ENCODE measurements around the gene FGD4.

Gene FGD4

DNA sequence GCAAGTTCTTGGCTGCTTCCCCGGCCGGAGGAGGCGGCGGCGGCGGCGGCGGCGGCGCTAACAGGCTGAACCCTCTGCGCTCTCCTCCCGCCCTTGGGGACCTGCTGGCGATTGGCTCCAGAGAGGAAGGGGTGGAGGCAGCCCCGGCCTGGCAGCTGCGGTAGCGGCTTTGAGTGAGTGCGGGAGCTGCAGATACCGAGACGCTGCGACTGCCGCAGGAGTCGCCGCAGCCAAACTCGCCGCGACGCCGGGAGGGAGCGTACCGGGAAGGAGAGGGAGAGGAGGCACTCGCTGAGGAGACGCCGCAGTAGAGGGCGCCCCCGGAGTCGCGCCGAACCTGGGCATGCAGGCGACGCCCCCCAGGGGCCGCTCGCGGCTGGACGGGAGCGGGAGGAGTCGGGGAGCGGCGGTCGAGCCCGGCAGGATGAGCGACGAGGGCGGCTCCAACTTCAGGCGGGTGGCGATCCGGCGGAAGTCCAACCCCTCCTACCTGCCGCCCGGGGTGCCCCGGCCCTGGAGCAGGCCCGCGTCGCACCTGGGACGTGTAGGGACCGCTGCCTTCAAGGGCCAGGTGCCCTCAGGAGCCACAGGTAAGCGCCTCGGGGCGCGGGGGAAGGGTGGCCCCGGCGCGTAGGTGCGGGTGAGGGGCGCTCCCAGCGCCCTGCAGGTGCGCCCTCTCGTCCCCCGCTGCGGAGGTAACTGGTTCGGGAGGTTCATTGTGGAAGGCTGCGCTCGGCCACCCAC is at the start of gene FGD4:
Gene FGD4, plus strand, starts transcription at position 189 of the 744 bp plus-strand sequence.
- peak; percentile 95 for DNase-seq (ENCODE audit: low spot score)

DNA sequence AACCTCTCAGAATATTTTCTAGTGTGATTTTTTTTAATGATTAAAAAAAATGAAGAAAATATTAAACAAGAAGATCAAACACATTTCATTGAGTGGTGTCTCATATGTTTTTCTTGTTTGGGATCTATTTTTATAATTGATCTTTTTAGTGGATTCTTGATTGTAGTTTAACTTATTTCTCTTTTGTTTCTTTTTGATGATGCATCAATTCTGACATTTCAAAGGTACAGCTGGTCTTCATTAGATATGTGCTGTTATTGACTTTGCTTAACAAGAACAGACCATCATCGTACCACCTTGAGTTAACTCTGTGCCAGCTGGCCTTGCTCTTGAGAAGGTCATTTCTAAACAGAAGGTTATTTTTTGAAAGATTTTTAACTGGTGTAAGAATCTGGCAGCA is 45.8 kb upstream of the FGD4 start:
- DNase-seq (ENCODE audit: low spot score) = no peak

DNA sequence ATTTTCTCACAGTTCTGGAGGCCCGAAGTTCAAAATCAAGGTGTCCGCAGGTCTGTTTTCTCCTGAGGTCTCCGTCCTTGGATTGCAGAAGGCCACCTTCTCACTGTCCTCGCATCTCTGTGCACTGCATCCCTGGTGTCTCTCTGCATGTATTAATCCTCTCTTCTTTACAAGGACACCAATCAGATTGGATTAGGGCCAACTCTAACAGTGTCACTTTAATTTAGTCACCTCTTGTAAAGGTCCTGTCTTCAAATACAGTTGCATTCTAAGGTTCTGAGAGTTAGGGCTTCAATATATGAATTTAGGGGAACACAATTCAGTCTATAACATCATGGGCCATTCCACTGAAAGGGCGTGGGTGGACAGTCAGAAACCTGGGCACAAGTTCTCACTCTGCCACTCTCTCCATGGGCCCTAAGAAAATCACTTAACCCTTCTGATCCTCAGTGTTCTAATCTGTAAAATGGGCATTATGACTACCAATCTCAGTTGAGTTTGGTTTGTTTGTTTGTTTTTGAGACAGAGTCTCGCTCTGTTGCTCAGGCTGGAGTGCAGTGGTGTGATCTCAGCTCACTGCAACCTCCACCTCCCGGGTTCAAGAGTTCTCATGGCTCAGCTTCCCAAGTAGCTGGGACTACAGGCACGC is 41.6 kb upstream of the FGD4 start:
- no peak for DNase-seq (ENCODE audit: low spot score)

DNA sequence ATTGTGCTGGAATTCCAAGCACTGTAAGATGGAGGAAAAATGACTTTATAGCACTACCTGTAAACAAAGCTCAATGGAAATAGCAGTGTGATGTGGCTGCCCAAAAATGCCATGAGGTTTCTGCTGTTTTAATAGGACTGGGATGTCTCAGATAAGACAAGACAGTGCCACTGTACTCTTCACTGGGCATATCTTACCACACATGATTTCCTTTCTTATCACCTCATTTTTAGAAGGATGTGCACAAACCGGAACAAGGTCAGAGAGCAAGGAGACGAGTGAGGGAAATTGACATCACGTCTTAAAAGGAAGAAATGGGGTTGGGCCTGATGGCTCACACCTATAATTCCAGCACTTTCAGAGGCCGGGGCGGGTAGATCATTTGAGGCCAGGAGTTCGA is 38.4 kb upstream of the FGD4 start:
- DNase-seq (ENCODE audit: low spot score) = no peak

DNA sequence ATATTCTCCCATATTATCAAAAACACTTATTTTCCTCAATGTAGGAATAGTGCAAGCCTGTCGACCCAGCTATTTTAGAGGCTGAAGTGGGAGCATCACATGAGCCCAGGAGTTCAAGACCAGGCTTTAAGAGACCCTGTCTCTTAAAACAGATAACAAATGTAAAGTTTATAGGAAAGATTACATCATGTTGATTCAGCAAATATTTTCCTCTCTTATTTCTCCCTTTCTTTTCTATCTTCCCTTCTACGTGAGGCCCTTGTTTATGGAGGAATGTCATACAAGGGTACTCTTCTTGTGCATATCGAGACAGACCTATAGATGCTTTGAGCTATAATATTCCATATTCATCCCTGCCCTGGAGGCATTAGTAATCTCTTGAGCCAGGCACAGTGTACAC is 36.5 kb upstream of the FGD4 start:
- DNase-seq (ENCODE audit: low spot score) = no peak

DNA sequence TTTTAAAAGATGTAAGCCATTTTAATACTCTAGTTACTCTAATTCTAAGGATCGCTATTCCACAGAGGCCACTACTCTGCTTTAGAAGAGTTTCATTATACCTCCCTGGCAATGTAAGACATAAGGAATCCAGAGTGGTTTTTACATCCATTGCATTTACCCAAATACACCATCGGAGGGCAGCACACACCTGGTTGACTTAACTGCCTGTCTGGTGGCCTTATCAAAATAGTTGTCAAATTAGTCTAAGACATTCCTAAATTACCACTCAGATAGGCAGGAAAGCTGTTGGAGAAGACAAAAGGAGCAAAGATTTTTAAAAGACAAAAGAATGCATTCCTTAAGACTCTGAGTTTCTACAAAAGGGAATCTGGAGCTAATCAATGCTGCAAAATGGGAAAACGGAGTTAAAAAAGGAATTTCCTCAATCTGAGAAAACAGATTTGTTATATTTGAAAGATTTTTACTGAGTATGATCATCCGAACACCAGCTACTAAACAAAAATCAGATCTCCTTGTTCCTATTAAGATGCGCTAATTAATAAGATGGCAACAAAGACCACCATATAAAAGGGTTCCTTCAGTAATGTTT is 33.8 kb upstream of the FGD4 start:
- DNase-seq (ENCODE audit: low spot score) = peak; percentile 81

DNA sequence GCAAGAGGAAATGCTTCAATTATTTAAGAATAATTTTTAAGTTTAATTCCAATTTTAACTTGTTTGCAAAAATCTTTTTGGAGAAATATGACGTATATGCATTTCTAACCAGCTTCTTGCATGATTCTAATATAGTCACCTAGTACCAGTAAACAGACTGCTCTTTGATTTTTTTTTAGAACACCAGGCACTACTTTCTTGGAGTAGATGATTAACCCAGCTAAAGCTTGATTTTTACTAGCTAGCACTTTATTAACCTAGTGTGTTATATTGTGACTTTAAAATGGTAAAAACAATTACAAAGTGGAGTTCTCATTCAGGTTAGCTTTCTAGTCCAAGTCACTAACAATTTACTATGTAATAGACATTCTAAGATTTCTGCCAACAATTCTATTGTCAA is 32.6 kb upstream of the FGD4 start:
- no peak for DNase-seq (ENCODE audit: low spot score)

DNA sequence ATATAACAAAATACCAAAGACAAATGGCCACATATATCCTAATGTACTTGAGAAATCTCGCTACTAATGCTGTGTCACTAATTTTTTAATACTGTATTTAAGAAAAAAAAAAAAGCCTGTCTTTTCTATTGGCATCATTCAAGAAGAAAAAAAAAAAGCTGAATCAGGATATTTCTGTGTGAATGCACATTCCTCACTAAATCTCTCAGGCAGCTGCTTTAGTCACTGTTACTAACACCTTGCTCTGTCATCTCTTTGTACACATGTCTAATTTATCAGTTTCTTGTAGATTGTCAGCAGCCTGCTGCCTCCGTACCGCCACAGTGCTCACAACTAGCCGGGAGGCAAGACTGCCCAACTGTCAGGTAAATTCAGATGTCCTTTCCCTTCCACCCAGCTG is 32.0 kb upstream of the FGD4 start:
- DNase-seq (ENCODE audit: low spot score) = no peak

DNA sequence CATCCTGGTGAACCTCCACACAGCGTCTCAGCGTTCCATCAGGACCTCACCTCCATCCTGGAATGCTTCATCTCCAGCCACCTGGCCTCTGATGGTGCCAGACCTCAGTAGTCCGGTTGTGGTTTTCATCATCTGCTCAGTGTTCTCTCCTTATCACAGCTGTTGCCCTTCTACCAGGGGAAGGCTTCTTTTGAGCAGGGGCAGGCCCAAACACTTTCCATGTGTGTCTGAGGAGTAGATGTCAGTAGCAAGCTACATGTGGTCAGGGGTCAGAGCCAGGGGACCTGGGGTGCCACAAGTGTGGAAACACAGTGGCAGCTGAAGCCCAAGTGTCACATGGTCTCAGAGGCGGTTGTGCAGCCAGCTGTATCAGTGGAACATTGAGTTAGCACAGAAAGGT is 30.2 kb upstream of the FGD4 start:
- no peak for DNase-seq (ENCODE audit: low spot score)

DNA sequence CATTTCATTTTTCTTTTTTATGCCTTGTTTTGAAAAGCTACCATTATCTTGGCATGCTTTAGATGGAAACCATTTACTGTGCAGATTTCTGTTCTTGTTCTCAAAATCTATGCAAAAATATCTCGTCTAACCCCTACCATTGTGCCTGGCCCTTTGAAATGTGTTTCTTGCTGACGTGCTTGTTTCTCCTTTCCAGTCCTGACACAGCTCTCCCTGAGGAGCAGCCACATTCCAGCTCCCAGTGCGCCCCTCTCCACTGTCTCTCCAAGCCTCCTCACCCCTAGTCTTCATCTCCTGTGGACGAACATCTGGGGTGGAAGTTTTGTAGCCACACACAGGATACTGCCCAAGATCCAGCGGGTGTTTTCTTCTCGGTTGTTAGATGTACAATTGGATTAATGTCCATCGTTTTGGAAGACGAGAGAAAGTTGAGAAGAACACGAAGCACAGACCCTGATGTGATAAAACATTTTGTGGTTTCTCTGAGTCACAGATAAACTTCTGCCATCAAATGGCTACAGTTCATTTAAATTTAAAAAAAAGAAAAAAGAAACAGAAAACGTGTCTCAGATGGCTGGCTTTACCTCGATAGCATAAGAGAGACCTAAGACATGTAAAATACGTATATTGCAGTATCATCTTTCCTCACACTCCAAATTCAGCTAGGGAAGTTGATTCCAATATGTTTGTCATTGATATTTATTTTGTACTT is 21.9 kb upstream of the FGD4 start:
- DNase-seq (ENCODE audit: low spot score) = no peak

DNA sequence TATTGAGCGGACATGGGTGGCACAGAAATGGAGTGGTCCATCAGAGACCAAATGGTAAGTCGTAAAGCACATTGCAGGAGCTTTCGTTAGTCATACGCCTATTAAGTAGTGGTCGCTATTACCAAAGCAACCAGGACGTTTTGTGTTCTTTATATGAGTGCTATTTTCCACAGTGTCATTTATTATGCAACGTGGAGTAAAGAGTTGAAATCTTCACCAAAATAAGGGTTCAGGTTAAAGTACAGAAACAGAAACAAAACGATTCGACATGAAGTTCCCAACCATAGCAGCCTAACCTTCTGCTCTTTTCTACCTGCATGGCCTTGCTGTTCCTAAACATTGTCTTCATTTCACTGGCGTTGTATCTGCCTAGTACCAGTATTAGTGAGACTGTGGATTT is 20.1 kb upstream of the FGD4 start:
- DNase-seq (ENCODE audit: low spot score) = no peak

DNA sequence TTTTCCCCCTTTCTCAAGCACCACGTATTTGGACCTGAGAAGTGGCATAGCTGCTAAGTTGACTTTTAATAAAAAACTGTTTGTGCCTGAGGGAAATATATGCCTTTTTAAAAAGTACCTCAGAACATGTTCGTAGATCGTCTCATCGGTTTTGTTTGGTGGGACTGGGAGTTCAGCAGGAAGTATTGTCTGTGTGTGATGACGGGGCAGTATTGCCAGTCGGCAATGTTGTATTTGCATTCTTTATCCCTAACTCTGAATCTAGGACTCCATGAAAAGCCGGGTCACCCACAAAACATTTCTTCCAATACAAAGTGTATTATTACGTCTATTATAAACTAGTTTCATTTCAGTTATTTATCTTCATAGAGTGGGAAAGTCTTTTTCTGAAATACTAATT is 19.7 kb upstream of the FGD4 start:
- DNase-seq (ENCODE audit: low spot score) = no peak

DNA sequence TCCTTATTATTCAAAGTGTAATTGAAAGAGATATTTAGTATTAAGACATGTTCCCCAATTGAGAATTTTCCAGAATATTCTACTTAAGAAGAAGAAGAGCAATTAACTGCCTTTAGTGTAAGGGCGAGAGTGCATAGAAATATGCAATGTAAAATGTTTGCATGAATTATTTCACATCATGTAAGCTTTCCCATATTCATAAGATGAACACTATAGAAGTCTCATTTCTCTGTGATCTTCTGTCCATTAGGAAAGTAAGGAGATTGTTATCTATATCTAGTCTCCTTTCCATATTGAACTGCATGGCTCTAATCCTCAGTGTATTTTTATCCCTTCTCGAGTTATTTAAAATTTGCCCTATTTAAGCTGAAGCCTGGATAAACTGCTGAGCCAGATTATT is 17.1 kb upstream of the FGD4 start:
- no peak for DNase-seq (ENCODE audit: low spot score)

DNA sequence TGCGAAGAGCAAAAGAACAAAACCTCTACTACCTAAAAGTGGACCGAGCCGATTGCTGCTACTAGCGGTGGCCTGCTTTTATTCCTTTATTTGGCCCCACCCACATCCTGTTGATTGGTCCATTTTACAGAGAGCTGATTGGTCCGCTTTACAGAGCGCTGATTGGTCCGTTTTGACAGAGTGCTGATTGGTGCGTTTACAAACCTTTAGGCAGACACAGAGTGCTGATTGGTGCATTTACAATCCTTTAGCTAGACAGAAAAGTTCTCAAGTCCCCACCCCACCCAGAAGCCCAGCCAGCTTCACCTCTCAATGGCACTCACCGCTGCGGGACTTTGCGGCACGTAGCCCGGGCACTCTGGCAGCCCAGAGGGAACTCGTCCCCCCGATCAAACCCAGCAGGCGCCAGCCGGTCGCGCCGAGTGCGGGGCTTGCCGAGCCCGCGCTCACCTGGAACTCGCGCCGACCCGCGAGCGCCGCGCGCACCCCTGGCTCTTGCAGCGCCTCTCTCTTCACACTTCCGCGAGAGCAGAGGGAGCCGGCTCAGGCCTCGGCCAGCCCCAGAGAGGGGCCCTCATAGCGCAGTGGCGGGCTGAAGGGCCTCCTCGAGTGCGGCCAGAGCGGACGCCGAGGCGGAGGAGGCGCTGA is 8.7 kb upstream of the FGD4 start:
- no peak for DNase-seq (ENCODE audit: low spot score)

DNA sequence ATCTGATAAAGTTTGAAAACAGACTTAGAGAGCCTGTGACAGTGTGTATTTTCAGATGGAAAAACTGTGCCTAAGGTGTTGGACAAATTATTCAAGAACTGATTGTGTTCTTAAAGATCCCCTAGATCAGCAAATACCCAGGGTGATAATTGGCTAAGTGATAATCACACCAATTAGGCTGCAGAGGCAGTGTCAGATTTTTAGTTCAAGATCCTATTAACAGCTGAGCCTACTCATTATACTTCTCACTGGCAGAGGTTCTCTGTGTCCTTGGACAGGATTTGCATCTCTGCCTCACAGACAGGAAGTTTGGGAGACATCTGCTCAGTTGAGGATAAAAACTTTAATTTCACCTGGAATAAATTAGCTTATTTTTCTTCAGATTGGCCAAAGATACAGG is 4.3 kb upstream of the FGD4 start:
- no peak for DNase-seq (ENCODE audit: low spot score)

DNA sequence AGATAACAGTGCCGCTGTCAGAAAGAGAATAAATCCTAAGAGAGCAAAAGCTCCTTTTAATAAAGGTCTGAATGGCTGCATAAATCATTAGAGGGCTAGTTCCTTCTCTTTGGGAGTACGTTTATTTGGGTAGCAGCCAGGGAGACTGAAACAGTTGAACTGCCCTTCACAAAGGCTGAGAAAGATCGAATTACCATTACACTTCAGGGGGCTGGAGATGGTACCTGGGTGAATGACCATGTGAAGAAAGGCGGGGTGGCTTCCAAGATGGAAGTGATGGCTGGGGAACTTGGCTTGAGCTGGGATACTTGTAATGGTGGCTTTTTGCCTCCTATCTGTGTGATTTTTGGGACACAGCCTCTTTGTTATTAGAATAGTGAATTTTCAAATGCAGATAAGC is 1.7 kb upstream of the FGD4 start:
- no peak for DNase-seq (ENCODE audit: low spot score)

DNA sequence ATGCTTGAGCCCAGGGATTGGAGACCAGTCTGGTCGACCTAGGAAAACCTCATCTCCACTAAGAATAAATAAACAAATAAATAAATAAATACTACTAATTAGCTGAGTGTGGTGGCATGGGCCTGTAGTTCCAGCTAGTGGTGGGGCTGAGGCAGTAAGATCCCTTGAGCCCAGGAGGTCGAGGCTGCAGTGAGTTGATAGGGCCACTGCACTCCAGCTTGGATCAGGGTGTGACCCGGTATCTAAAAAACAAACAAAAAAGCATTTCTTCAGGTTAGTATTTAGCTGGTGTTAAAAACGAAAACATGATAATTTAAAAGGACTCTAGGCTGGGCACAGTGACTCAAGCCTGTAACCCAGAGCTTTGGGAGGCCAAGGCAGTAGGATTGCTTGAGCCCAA is 1.2 kb upstream of the FGD4 start:
- DNase-seq (ENCODE audit: low spot score) = no peak

DNA sequence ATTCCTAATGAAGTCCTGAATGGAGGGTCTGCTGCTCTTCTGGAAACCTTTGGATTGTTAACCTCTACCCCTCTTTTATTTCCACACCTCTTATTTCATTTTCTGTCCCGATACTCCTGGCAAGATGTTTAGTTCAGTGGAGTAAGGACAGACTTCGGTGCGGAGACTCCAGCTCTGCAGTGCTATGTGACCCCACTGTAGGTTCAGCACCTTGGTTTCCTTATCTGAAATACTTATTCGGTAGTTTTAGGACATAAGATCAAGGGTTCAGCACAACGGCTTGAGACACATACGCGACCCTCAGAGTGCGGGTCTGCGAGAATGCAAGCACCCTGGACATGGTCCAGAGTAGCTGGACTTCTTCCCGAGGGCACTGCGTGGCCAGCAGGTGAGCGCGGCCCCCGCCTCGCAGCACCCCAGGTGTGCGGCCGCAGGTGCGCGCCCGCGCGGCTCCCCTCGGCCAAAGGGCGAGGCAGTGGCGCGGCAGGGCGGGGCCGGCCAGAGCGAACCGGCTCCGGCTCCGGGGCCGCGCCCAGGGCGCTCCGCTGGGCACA is 465 bp upstream of the FGD4 start:
- DNase-seq (ENCODE audit: low spot score) = peak; percentile 33

DNA sequence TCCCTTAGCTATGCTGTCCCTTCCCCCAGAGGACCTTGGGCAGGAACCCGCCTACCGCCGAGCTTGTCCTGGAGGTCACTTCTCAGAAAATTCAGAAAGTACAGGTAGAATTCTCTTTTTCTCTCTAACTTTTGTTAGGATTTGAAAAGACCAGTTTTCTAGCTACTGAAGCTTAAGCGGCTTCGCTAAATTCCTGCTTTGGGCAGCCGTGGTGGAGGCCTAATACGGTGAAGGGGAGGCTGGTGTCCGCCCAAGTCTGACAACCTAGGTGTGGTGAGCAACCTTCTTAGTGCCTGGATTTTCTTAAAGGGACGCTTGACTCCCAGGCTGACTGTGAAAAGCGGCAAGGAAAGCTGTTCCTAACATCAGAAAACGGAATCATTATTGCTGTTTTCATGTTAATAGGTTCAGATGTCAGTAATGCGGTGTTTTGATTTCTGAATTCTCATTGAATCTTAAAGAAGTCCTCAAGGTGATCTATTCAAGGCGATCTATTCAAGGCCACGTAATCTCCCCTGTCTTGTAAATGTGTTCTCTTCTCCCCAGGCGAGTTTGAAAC is 835 bp downstream of the FGD4 start:
- peak; percentile 49 for DNase-seq (ENCODE audit: low spot score)

DNA sequence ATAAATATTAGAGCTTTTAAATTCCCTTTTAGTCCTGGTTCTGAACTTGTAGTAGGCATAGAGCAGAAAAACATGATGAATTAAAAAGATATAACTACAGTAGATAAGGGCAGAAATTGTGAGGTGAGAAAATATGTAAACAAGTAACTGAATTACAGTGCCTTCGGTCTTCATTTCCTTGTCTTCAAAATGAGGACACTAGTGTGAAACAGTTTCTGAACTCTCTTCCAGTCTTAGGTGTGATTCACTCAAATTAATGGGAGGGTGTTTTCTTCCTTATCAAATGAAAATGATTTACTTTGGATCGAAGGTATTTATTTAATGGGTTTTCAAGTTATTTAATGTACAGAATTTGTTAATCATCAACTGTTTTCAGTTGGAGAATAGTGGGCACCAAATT is 1.5 kb downstream of the FGD4 start:
- no peak for DNase-seq (ENCODE audit: low spot score)

DNA sequence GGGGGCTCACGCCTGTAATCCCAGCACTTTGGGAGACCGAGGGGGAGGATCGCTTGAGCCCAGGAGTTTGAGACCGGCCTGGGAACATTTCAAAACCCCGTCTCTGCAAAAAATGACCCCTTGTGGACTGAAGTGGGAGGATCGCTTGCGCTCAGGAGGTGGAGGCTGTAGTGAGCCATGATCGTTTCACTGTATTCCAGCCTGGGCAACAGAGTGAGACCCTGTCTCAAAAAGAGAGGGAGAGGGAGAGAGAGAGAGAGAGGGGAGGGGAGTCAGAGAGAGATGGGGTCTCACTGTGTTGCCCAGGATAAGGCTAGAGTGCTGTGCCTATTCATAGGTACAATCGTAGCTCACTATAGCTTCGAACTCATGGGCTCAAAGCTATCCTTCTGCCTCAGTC is 2.8 kb downstream of the FGD4 start:
- no peak for DNase-seq (ENCODE audit: low spot score)

DNA sequence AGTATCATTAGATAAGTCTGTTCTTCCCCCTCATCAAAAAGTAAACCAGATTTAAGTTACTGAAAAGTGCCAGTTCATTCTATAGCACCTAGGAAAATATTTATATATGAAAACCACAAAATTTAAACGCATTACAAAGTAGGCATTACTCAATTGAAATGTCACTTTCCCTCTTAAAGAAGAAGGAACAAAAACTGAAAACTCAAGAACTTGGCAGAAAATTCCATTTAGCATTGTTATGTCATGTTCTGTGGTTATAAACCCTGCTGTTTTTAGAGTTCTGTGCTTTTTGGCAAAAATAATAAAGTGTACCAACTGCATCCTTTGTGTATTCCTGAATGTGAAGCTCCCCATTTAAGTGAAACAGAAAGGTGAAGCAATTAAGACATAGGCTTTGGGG is 3.6 kb downstream of the FGD4 start:
- DNase-seq (ENCODE audit: low spot score) = no peak

Measured in SW480 (cell line).